SK-N-SH treated with all-trans-retinoic acid at 6 μM for 48 hours (cell line): Measurements from ENCODE around the gene SLC3A2.

Experiments
- ATAC-seq: fragments of 200-7000 bp; cut with Tn5 transposase; 3 replicates; pipeline ENCODE4 v1.9.1; 2020; ENCODE audit warnings: mild to moderate bottlenecking, moderate library complexity
- ARNTL ChIP-seq: fragments of 450-650 bp; formaldehyde crosslinking; IDR thresholded peaks from 2 replicates; pipeline ENCODE4 v1.5.0; 2020; ENCODE audit warnings: low read depth, mild to moderate bottlenecking, moderate library complexity, borderline replicate concordance
- BACH2 ChIP-seq: fragments of 250-450 bp; sonication (Bioruptor Pico); IDR thresholded peaks from 2 replicates; pipeline ENCODE4 v1.9.0; 2021; ENCODE audit warnings: mild to moderate bottlenecking, borderline replicate concordance
- CSDC2 ChIP-seq: fragments of 250-450 bp; sonication (Bioruptor Pico); IDR thresholded peaks from 2 replicates; pipeline ENCODE4 v1.5.0; 2020; ENCODE audit warnings: mild to moderate bottlenecking, moderate library complexity
- ESRRG ChIP-seq: fragments of 250-450 bp; sonication (Bioruptor Pico); IDR thresholded peaks from 2 replicates; pipeline ENCODE4 v1.6.1; 2021; ENCODE audit warnings: mild to moderate bottlenecking
- GLIS3 ChIP-seq: fragments of 250-450 bp; sonication (Bioruptor Pico); IDR thresholded peaks from 2 replicates; pipeline ENCODE4 v1.5.0; 2020; ENCODE audit warnings: mild to moderate bottlenecking, moderate library complexity
- ISL1 ChIP-seq: fragments of 250-450 bp; sonication (Bioruptor Pico); IDR thresholded peaks from 2 replicates; pipeline ENCODE4 v2.1.2; 2022; ENCODE audit warnings: mild to moderate bottlenecking, moderate library complexity
- OSR1 ChIP-seq: fragments of 250-450 bp; sonication (Bioruptor Pico); IDR thresholded peaks from 2 replicates; pipeline ENCODE4 v1.8.0; 2022; ENCODE audit warnings: moderate library complexity, mild to moderate bottlenecking, inconsistent platforms
- PPARA ChIP-seq: fragments of 250-450 bp; sonication (Bioruptor Pico); IDR thresholded peaks from 2 replicates; pipeline ENCODE4 v1.5.0; 2020; ENCODE audit warnings: mild to moderate bottlenecking, borderline replicate concordance
- RARB ChIP-seq: fragments of 250-450 bp; sonication (Bioruptor Pico); IDR thresholded peaks from 2 replicates; pipeline ENCODE4 v1.8.0; 2021; ENCODE audit warnings: mild to moderate bottlenecking, moderate library complexity
- SNAI2 ChIP-seq: fragments of 250-450 bp; sonication (Bioruptor Pico); IDR thresholded peaks from 2 replicates; pipeline ENCODE4 v1.5.0; 2020; ENCODE audit warnings: mild to moderate bottlenecking, moderate library complexity
- TCF4 ChIP-seq: fragments of 250-450 bp; sonication (Bioruptor Pico); IDR thresholded peaks from 2 replicates; pipeline ENCODE4 v1.8.0; 2021; ENCODE audit warnings: mild to moderate bottlenecking, moderate library complexity, borderline replicate concordance
- TOX ChIP-seq: fragments of 250-450 bp; sonication (Bioruptor Pico); IDR thresholded peaks from 2 replicates; pipeline ENCODE4 v1.8.0; 2021; ENCODE audit warnings: mild to moderate bottlenecking, moderate library complexity, borderline replicate concordance
- ZC3H10 ChIP-seq: fragments of 250-450 bp; sonication (Bioruptor Pico); IDR thresholded peaks from 2 replicates; pipeline ENCODE4 v1.5.1; 2021; ENCODE audit warnings: mild to moderate bottlenecking, moderate library complexity
- ZFP3 ChIP-seq: fragments of 250-450 bp; sonication (Bioruptor Pico); IDR thresholded peaks from 2 replicates; pipeline ENCODE4 v1.5.0; 2020; ENCODE audit warnings: mild to moderate bottlenecking, moderate library complexity
- ZFP30 ChIP-seq: fragments of 450-650 bp; formaldehyde crosslinking; IDR thresholded peaks from 2 replicates; pipeline ENCODE4 v1.5.0; 2022; ENCODE audit warnings: mild to moderate bottlenecking, moderate library complexity
- ZNF565 ChIP-seq: fragments of 450-650 bp; formaldehyde crosslinking; conservative IDR thresholded peaks from 2 replicates; pipeline ENCODE4 v1.5.0; 2020; ENCODE audit warnings: low read depth, mild to moderate bottlenecking, moderate library complexity
- ZNF70 ChIP-seq: fragments of 450-650 bp; formaldehyde crosslinking; IDR thresholded peaks from 2 replicates; pipeline ENCODE4 v1.5.0; 2020; ENCODE audit warnings: mild to moderate bottlenecking, moderate library complexity
- ZNF8 ChIP-seq: fragments of 450-650 bp; formaldehyde crosslinking; IDR thresholded peaks from 2 replicates; pipeline ENCODE4 v1.5.0; 2020; ENCODE audit warnings: mild to moderate bottlenecking, moderate library complexity
- TF ChIP-seq, protein P1 (sequence below): fragments of 250-450 bp; sonication (Bioruptor Pico); IDR thresholded peaks from 2 replicates; pipeline ENCODE4 v1.5.1; 2020; ENCODE audit warnings: low read depth, mild to moderate bottlenecking, moderate library complexity
- TF ChIP-seq, protein P2 (sequence below): fragments of 250-450 bp; sonication (Bioruptor Pico); IDR thresholded peaks from 2 replicates; pipeline ENCODE4 v1.8.0; 2020; ENCODE audit warnings: mild to moderate bottlenecking, moderate library complexity, borderline replicate concordance
- TF ChIP-seq, protein P3 (sequence below): fragments of 250-450 bp; sonication (Bioruptor Pico); IDR thresholded peaks from 2 replicates; pipeline ENCODE4 v1.5.0; 2020; ENCODE audit warnings: mild to moderate bottlenecking, moderate library complexity
- TF ChIP-seq, protein P4 (sequence below): fragments of 250-450 bp; sonication (Bioruptor Pico); IDR thresholded peaks from 2 replicates; pipeline ENCODE4 v1.5.1; 2021; ENCODE audit warnings: mild to moderate bottlenecking, moderate library complexity

The SLC3A2 gene

DNA sequence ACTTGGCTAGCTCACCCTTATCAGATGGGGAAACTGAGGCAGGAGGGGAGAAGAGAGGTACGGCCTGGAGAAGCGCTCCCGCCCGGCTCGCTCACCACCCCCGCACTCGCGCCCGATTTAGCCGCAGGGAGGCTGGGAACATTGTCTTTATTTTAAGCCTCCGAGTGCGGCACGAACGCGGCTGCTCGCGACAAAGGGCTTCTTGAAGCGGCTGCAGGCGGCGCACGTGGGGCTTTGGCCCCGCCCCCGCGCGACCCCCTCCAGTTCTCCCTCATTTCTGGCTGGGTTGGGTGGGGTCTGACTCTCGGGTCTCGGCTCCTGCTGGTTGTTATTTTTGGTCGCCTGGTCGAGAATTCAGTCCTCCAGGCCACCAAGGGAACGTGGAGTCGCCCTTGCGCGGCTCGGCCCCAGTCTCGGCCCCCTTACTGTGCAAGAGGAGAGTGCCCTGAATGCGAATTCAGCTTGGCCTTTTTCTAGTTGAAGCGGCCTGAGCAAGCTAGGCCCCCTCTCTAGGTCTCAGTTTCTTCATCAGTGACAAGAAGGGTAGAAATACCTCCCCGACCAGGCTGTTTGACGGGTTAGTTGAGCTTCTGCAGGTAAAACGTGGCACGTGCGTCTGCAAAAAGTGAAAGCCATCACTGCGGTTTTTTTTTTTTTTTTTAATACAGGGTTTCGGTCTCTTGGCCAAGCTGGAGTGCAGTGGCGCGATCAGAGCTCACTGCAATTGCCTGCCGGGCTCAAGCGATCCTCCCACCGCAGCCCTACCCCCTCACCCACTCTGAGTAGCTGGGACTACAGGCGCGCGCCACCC, 43.1 kb downstream of the SLC3A2 start:
- no peak for ATAC-seq
- TF ChIP-seq TOX (CRISPR knock-in tag) (no peak), GLIS3 (CRISPR knock-in tag) (no peak), ARNTL (CRISPR knock-in tag) (no peak), SNAI2 (CRISPR knock-in tag) (no peak), ISL1 (no peak), ZFP3 (no peak), ZNF70 (CRISPR knock-in tag) (no peak), ZC3H10 (CRISPR knock-in tag) (no peak), OSR1 (CRISPR knock-in tag) (no peak), BACH2 (CRISPR knock-in tag) (no peak), TCF4 (CRISPR knock-in tag) (no peak), ZFP30 (CRISPR knock-in tag) (no peak), RARB (CRISPR knock-in tag) (no peak), ZNF8 (no peak), ESRRG (CRISPR knock-in tag) (no peak), CSDC2 (CRISPR knock-in tag) (no peak)
- TF ChIP-seq, protein P1, sequence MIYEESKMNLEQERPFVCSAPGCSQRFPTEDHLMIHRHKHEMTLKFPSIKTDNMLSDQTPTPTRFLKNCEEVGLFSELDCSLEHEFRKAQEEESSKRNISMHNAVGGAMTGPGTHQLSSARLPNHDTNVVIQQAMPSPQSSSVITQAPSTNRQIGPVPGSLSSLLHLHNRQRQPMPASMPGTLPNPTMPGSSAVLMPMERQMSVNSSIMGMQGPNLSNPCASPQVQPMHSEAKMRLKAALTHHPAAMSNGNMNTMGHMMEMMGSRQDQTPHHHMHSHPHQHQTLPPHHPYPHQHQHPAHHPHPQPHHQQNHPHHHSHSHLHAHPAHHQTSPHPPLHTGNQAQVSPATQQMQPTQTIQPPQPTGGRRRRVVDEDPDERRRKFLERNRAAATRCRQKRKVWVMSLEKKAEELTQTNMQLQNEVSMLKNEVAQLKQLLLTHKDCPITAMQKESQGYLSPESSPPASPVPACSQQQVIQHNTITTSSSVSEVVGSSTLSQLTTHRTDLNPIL (CRISPR knock-in tag), result no peak
- TF ChIP-seq, protein P2, sequence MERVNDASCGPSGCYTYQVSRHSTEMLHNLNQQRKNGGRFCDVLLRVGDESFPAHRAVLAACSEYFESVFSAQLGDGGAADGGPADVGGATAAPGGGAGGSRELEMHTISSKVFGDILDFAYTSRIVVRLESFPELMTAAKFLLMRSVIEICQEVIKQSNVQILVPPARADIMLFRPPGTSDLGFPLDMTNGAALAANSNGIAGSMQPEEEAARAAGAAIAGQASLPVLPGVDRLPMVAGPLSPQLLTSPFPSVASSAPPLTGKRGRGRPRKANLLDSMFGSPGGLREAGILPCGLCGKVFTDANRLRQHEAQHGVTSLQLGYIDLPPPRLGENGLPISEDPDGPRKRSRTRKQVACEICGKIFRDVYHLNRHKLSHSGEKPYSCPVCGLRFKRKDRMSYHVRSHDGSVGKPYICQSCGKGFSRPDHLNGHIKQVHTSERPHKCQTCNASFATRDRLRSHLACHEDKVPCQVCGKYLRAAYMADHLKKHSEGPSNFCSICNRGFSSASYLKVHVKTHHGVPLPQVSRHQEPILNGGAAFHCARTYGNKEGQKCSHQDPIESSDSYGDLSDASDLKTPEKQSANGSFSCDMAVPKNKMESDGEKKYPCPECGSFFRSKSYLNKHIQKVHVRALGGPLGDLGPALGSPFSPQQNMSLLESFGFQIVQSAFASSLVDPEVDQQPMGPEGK (CRISPR knock-in tag), result no peak
- TF ChIP-seq, protein P3, sequence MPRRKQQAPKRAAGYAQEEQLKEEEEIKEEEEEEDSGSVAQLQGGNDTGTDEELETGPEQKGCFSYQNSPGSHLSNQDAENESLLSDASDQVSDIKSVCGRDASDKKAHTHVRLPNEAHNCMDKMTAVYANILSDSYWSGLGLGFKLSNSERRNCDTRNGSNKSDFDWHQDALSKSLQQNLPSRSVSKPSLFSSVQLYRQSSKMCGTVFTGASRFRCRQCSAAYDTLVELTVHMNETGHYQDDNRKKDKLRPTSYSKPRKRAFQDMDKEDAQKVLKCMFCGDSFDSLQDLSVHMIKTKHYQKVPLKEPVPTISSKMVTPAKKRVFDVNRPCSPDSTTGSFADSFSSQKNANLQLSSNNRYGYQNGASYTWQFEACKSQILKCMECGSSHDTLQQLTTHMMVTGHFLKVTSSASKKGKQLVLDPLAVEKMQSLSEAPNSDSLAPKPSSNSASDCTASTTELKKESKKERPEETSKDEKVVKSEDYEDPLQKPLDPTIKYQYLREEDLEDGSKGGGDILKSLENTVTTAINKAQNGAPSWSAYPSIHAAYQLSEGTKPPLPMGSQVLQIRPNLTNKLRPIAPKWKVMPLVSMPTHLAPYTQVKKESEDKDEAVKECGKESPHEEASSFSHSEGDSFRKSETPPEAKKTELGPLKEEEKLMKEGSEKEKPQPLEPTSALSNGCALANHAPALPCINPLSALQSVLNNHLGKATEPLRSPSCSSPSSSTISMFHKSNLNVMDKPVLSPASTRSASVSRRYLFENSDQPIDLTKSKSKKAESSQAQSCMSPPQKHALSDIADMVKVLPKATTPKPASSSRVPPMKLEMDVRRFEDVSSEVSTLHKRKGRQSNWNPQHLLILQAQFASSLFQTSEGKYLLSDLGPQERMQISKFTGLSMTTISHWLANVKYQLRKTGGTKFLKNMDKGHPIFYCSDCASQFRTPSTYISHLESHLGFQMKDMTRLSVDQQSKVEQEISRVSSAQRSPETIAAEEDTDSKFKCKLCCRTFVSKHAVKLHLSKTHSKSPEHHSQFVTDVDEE, result no peak
- TF ChIP-seq, protein P4, sequence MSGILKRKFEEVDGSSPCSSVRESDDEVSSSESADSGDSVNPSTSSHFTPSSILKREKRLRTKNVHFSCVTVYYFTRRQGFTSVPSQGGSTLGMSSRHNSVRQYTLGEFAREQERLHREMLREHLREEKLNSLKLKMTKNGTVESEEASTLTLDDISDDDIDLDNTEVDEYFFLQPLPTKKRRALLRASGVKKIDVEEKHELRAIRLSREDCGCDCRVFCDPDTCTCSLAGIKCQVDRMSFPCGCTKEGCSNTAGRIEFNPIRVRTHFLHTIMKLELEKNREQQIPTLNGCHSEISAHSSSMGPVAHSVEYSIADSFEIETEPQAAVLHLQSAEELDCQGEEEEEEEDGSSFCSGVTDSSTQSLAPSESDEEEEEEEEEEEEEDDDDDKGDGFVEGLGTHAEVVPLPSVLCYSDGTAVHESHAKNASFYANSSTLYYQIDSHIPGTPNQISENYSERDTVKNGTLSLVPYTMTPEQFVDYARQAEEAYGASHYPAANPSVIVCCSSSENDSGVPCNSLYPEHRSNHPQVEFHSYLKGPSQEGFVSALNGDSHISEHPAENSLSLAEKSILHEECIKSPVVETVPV (CRISPR knock-in tag), result no peak

DNA sequence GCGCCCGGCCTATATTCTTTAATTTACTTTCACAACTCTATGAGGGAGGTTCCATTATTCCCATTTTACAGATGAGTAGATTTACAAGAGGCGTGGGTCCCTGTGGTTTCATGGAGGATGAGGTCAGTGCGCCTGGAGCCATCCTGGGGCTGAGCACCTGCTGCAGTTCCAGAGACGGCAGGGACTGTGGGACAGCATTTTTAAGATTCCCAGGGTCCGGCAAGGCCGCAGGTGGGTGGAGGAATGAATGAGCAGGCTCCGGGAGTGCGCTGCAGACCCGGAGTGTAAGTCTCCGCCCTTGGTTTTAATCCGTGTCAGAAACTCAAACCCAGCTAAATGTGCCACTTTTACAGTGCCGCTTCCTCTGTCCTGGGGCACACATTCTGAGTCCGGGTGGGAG, 44.6 kb downstream of the SLC3A2 start:
- TF ChIP-seq RARB (CRISPR knock-in tag) (no peak), PPARA (CRISPR knock-in tag) (no peak), ZNF565 (CRISPR knock-in tag) (no peak), ARNTL (CRISPR knock-in tag) (no peak), ZC3H10 (CRISPR knock-in tag) (no peak), ISL1 (no peak), SNAI2 (CRISPR knock-in tag) (no peak), GLIS3 (CRISPR knock-in tag) (no peak), CSDC2 (CRISPR knock-in tag) (no peak), ZNF8 (no peak), ESRRG (CRISPR knock-in tag) (no peak), ZFP3 (no peak), TCF4 (CRISPR knock-in tag) (no peak), TOX (CRISPR knock-in tag) (no peak)
- TF ChIP-seq, protein P4 (CRISPR knock-in tag), result no peak
- TF ChIP-seq, protein P3, result no peak
- TF ChIP-seq, protein P1 (CRISPR knock-in tag), result no peak
- ATAC-seq, result no peak
